ENCODE data around the gene WBP2NL.
A peak's percentile ranks its signal among the peaks of the same experiment; 100 is the strongest.
"Not testable (repeated sequence)": the region's sequence is repeated elsewhere in the genome, so short reads cannot be mapped to it uniquely, and the experiment has no call there.

WBP2NL gene

GRCh38 chr22:41998361-41999261, at the start of gene WBP2NL:
WBP2NL (plus strand) TSS chr22:41998788; CDS start chr22:41998819, 31 bp downstream.
- peak; percentile 62 for DNase-seq (ENCODE audit: low read depth)

GRCh38 chr22:41948928-41949296, 49.7 kb upstream of the WBP2NL start:
- not testable (repeated sequence) for DNase-seq (ENCODE audit: low read depth)

- DNase-seq (ENCODE audit: low read depth), result no peak
Measured at GRCh38 chr22:41949297-41949965, 49.2 kb upstream of the WBP2NL start.

DNA sequence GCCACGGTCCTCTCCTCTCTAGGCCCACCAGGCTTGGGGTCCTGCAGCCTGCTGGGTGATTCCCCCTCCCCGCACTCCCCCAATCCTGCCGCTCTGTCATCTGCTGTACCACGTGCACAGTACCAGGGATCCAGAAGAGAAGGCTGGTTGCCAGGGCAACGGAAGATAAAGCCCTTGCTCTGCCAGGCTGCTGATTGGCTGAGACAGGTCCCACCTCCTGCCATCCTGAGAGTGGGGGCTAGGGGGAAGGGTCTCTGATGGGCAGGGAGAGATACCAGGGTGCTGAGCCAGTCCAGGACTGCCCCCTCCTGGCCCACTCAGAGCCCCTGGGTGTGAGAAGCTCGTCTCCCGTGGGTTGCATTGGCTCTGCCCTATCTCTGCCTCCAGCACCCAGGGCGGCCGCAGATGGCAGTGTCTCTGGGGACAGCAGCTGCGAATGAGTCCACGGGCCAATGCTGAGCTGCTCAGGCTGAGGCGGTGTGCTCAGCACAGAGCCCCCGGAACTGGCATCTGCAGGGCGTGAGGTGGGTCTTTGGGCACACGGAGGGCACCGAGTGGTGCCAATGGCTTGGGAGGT, 46.6 kb upstream of the WBP2NL start, which contains the start of gene SMIM45:
SMIM45 (plus strand) TSS at position 253 of the 577 bp plus-strand sequence.
- DNase-seq (ENCODE audit: low read depth), result no peak

DNA sequence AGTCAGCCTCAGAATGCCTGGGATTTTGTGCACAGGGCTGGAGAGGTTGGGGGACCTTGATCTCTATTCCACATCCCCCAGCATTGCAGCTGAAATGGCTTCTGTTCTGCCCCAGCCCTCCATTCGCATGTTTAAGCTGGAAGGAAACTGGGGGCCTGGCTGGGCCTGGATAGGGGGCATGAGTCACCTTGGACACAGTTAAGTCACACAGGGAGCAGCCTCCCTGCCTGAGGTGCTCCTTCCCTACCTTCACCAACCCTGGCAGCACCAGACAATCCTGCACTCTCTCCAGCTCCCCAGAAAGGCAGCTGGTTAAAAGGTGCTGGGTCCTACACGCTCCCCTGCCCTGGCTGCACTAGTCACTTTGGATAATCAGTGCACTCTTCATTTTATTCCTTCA, 45.9 kb upstream of the WBP2NL start:
- DNase-seq (ENCODE audit: low read depth), result no peak

DNA sequence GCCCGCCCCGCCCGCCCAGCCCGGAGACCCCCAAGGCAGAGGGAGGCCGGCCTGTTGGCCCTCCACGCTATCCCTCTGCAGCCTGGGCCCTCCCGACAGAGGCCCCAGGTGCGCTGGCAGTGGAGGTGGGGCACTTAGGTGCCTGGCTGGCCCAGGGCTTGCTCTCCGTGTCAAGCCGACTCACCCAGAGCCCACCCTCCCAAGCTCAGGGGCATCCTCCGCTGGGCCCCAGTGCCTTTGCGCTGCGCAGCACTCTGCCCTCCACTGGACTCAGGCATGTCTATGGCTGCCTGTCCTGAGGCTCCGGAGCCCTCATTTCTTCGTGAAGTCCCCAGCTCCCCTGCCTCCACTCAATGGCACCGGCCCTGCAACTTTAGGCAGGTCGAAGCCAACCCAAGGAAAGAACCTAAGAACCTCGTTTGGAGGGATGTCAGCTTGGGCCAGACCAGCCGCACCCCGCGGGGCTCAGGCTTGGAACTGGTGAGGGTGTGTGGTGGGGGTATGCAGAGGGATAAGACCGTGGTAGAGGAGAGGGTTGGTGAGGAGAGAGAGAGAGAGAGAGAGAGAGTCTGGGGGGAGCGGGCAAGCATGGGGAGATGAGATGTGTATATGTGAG, 40.5 kb upstream of the WBP2NL start:
- no peak for DNase-seq (ENCODE audit: low read depth)

GRCh38 chr22:41963453-41964111, 35.0 kb upstream of the WBP2NL start:
- DNase-seq (ENCODE audit: low read depth), result no peak

GRCh38 chr22:41964112-41964491, 34.5 kb upstream of the WBP2NL start:
- DNase-seq (ENCODE audit: low read depth), result no peak

- no peak for DNase-seq (ENCODE audit: low read depth)
Measured at GRCh38 chr22:41966225-41966606, 32.4 kb upstream of the WBP2NL start.

- DNase-seq (ENCODE audit: low read depth), result peak; percentile 82
Measured at GRCh38 chr22:41966607-41967240, 31.9 kb upstream of the WBP2NL start.

- no peak for DNase-seq (ENCODE audit: low read depth)
Measured at GRCh38 chr22:41968601-41969000, 30.0 kb upstream of the WBP2NL start.

DNA sequence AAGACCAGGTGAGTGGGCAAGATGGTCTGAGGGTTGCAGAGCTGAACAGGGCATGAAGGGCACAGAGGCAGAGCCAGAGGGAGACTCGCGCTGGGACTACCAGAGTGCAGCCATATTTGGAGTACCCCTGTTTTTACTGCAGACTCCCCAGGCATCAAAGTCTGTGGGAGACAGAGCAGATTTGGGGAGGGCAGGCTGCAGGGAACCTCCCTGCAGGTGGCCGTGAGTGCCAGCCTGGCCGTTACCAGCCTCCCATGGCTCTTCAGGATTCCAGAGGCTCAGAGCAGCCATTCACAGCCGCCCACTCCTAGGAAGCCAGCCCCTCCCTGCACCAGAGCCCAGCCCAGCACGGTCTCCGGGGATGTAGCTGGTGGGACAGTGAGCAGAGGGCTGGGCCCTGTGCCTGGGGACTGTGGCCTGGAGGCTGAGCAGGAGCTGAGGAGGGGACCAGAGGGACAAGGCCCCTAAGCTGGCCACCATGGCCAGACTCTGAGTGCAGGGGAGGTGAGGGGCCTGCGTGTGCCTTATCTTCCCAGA, 29.4 kb upstream of the WBP2NL start, which contains the start of gene SEPTIN3:
SEPTIN3 (plus strand) TSS at position 334 of the 537 bp plus-strand sequence. CDS start 2,050 bp downstream, outside the sequence.
- no peak for DNase-seq (ENCODE audit: low read depth)

DNA sequence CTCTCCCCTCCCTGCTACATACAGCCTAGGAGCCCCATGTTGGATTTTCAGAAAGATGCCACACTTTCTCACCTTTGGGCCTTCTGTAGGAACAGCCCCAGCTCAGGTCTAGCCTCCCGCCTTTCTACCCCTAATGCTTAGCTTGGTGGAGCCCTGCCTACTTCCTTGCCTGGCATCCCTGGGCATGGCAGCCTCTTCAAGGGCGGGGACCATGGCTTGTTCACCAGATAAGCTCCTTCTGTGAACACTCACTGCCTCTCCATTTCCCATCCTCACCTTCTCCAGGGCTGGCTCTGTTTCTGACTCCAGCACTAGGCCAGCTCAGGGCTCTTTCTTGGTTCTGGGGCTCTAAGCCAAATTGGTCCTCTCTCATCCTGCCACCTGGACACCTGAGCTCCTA, 28.0 kb upstream of the WBP2NL start:
- DNase-seq (ENCODE audit: low read depth), result no peak

- DNase-seq (ENCODE audit: low read depth), result no peak
Measured at GRCh38 chr22:41971431-41971830, 27.2 kb upstream of the WBP2NL start.

DNA sequence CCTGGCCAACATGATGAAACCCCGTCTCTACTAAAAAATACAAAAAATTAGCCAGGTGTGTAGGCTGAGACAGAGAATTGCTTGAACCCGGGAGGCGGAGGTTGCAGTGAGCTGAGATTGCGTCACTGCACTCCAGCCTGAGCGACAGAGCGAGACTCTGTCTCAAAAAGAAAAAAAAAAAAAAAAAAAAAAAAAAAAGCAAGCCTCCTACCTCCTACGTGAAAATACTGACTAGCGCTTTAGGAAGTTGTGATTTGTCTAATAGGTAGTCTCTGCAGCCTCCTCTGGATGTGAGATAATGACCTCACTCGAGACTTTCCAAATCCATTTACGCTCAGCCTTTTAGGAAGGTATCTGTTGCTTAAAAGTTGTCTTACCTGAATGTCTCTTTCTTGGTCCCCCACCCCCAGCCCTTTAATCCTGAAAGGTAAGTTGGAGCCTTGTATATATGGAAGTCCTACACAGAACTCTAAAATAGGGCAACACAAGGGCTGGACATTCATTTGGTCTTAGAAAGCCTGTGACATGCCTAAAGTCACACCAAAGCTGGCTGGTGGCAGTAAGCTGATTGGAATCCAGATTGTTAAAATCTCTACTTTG, 23.8 kb upstream of the WBP2NL start:
- no peak for DNase-seq (ENCODE audit: low read depth)

DNA sequence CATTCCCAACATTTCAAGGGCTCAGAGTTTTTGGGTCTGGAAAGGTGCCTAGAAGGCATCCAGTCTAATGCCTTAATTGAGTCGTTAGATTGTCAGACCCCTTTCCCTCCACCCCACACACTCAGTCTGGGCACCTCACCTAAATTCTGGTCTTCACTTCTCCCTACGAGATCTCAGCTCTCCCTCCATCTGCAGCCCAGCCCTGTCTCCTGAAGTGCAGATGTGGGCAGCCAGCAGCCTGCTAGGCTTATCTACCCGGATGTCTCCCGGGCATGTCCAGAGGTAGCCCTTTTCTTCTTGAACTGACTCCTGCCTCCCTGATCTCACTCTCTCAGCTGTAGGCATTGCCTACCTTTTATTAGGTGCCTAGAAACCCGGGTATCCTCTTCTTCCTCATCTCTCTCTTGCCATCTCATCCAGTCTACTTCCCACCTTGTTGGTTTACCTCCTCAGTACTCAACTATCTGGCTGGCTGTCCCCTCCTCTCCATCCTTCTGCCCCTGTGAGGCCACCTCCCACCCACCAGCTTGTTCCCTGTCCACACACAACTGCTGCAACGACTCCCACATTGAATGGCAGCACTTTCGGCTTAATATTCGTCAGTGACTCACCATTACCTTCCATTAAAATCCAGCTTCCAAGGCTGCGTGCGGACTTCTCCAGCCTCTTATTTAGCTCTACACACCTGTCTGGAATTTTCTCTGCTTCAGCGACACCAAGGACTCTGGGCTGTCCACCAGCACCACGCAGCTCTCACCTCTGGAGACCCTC, 23.1 kb upstream of the WBP2NL start:
- DNase-seq (ENCODE audit: low read depth), result no peak

- DNase-seq (ENCODE audit: low read depth), result no peak
Measured at GRCh38 chr22:41976070-41976901, 22.3 kb upstream of the WBP2NL start.

DNA sequence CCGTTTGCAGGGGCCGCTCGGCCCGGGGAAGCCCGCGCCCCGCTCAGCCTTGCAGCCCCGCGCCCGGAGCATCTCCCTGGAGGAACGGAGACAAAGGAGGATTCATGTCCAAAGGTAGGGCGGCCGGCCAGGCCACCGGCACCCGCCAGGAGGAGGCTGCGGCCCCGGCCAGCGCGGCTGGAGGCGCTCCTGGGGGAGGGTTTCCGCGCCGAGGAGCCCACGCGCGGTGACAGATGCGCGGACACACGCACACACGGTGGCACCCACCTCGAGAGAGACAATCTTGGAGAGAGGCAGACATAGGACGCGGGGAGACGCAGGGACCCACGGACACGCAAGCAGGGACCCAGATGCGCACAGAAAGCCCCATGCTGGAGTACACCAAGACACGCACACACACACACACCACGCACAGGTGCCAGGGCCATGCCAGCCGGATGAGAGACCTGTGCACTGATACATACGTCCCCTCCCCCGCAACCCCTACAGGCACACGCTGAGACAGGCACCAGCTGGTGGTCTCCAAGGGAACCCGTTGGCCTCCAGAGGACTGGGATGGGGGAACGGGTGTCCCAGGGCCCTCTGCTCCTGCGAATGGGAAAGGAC, 21.5 kb upstream of the WBP2NL start:
- DNase-seq (ENCODE audit: low read depth), result no peak

- DNase-seq (ENCODE audit: low read depth), result no peak
Measured at GRCh38 chr22:41978732-41979131, 19.9 kb upstream of the WBP2NL start.
